Islet precursor cell (in vitro differentiated cells): ENCODE measurements around the gene FAM200A.
A peak's percentile ranks its signal among the peaks of the same experiment; 100 is the strongest.
"Not testable (repeated sequence)": the region's sequence is repeated elsewhere in the genome, so short reads cannot be mapped to it uniquely, and the experiment has no call there.

Experiments
- DNase-seq: peaks from one replicate; pipeline ENCODE4 v3.0.0-alpha.2; 2018

The FAM200A gene

DNA sequence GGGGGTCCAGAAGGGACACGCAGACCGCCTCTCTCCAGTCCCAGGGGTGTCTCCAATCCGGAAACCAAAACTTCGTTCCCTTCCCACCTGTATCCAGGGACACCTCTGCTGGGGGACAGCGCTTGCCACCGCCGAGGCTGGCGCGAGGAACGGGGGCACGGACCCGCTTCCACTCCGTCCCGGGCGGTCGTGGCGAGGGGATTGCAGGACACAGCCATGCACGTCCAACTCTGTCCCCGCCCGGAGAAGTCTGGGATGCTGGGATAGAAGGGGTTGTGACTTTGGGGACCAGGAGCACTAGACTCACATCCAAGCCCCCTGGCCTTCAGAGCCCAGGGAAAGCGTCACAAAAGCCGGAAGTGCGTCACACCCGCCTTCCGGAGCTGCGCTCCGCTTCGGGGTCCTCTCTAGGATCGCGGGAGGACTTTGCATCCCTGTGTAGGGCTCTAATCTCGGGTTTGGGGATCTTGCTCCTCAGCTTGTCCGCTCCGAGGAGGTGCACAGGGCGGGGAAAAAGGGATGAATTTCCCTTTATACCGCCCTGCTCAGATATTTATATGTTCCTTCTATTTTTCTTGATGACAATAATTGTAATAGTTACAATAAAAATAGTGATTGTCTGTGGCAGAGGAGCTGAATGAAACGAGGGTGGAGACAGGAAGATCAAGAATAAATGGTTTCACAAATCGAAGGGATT, at the start of gene FAM200A:
FAM200A (minus strand) TSS at position 348 of the 697 bp plus-strand sequence. CDS start 3,707 bp downstream, outside the sequence.
- DNase-seq, result peak; percentile 89

GRCh38 chr7:99599836-99600235, 47.9 kb upstream of the FAM200A start:
- DNase-seq, result no peak

- DNase-seq, result no peak
Measured at GRCh38 chr7:99597762-99598501, 46.0 kb upstream of the FAM200A start, which contains the start of gene TMEM225B. Gene TMEM225B (plus strand): TSS chr7:99598267. CDS start chr7:99604389, 6,122 bp downstream.

DNA sequence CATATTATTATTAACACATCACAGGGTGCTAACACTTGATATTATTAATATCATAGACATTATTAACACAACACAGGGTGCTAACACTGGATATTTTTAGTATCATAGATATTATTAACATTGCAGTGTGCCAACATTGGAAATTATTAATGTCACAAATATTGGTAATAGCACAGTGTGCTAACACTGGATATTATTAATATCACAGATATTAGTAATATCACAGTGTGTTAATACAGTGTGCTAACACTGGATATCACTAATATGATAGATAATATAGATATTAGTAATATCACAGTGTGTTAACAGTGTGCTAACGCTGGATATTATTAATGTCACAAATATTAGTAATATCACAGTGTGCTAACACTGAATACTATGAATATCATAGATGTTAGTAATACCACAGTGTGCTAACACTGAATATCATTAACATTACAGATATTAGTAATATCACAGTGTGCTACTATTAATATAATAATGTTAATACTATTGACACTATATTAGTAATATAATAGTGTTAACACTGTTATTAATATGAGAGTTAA, 44.6 kb upstream of the FAM200A start:
- no peak for DNase-seq

GRCh38 chr7:99594948-99595745, 43.2 kb upstream of the FAM200A start:
- DNase-seq, result no peak

DNA sequence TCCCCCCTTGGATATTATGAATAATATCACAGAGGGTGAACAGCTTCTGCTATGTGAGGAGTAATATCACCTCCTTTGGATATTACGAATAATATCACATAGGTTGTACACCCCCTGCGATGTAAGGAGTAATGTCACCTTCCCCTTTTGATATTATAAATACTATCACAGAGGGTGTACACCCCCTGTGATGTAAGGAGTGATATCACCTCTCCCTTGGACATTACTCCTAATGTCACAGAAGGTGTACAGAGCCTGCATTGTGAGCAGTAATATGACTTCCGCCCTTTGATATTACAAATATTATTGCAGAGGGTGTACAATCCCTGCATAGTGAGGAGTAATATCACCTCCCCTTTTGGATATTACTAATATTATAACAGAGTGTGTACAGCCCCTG, 37.0 kb upstream of the FAM200A start:
- DNase-seq, result no peak

DNA sequence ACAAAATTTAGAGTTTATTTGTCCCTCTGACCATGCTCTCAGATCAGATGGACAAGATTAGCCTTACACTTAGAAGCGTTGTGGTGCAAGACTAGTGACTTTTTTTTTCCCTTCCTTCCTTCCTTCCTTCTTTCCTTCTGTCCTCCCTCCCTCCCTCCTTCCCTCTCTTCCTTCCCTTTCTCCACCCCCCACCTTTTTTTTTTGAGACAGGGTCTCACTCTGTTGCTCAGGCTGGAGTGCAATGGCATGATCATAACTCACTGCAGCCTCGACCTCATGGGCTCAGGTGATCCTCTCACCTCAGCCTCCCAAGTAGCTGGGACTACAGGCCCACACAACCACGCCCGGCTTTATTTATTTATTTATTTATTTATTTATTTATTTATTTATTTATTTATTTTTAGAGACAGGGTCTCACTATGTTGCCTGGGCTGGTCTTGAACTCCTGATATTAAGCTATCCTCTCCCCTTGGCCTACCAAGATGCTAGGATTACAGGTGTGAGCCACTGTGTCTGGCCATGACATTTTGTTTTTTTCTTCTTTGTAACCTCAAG, 28.9 kb upstream of the FAM200A start:
- DNase-seq, result not testable (repeated sequence)

DNA sequence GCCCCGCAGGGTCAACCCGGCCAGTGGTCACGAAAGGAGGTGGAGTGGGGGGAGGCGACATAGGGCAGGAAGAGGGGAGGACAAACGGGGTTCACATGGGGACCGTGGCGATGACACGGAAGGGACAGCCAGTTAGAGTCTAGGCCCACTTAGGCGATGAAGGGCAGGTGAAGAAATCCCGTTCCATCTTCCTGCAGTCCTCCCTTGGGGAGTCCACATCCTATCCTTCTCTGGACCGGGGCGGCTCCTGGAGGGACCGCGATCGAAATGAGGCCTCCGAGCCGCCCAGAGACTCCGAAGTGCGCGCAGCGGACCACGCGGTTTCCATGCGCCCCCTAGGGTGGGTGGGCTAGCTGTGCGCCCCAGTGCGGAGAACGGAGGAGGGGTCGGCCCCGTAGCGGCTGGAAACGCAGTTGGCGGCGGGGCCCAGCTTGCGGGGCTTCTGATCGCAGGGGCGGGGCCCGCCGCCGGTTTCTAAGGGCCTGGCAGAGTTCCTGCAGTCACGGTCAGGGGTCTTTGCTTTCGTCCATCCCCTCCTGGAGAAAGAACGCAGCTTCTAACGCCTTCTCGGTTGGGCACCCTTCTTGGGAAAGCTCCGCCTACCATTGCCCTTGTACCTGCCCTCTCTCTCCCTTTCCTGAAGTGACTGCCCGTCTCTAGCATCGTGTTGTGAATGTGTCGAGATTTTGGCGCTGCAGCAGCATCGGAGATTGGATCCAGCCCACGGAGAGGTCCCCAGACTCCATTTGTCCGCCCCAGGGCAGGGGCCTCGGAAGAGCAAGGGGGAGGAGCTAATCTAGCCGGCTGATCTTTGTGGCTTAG, 28.3 kb upstream of the FAM200A start:
- peak; percentile 82 for DNase-seq

DNA sequence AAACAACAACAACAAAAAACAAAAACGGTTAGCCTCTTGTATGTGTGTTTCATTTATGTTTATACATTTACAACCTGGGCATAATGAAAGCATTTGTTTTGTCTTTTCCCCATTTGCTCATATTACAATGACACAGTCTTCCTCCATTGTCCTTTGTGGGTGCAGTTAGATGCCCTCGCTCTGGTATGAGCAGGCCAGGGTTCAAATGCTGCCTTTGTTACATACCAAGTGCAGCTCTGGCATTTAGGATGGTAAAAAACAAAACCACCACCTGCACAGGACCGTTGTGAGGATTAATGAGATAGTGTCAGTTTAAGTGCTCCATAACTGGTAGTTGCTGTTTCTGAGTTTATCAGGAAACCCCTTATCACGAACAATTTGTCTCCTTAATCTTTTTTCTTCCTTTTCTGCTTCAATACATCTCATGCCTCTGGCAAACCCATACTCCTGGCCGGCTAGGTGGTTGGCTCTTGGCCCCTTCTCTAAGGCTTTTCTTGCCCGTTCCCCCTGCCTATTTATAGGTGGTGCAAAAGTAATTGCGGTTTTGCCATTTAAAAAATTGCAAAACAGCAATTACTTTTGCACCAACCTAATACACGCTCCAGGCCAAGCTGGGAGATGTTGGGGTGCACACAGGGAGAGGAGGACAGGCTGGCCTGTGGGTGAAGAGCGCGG, 27.5 kb upstream of the FAM200A start:
- DNase-seq, result no peak

- DNase-seq, result no peak
Measured at GRCh38 chr7:99576251-99576650, 24.3 kb upstream of the FAM200A start.

GRCh38 chr7:99573257-99573656, 21.3 kb upstream of the FAM200A start:
- no peak for DNase-seq

GRCh38 chr7:99571768-99572167, 19.9 kb upstream of the FAM200A start:
- no peak for DNase-seq

DNA sequence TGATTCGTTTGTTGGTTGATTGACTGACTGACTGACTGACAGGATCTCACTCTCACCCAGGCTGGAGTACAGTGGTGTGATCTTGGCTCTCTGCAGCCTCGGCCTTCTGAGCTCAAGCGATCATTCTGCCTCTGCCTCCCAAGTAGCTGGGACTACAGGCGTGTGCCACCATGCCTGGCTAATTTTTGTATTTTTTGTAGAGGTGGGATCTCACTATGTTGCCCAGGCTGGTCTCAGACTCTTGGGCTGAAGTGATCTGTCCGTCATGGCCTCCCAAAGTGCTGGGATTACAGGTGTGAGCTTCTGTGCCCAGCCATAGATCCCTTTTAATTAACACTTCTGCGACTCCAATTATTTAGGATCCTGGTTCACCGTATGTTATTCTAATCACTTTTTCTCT, 16.9 kb upstream of the FAM200A start:
- not testable (repeated sequence) for DNase-seq

DNA sequence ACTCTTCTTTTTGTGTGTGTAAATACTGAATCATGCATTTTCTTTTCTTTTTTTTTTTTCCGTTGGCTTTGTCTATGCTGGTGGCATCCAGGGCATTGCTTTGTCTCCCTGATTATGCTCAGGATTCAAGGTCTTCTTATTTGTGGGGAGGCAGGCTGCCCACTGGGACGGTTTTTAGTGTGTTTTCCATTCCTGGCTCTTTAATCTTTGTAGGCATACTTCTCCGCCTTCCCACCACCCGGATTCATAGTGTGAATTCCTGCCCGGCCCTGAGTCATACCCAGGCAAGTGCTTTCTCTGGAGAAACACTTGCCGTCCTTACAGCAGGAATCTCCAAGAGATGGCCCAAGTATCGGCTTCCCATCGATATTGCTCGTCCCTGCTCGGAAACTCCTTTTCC, 11.7 kb upstream of the FAM200A start:
- DNase-seq, result peak; percentile 63

DNA sequence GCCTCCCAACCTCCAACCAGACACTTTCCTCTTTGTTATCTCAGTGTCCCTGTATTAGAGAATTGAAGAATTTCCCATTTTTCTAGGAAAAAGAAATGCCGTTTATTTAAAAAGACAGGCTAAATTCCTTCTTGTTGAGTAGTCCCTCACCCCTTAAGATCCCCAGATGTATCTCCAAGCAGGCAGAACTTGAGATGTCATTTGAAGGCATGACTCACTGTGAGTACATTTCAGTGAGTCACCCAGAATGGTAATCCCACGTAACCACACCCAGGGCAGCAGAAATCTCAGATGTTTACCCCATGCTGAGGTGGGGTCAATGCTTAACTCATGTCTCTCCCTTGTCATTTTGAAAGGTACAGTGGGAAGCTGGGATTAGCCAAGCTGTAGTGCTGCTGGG, 10.9 kb upstream of the FAM200A start:
- peak; percentile 92 for DNase-seq

DNA sequence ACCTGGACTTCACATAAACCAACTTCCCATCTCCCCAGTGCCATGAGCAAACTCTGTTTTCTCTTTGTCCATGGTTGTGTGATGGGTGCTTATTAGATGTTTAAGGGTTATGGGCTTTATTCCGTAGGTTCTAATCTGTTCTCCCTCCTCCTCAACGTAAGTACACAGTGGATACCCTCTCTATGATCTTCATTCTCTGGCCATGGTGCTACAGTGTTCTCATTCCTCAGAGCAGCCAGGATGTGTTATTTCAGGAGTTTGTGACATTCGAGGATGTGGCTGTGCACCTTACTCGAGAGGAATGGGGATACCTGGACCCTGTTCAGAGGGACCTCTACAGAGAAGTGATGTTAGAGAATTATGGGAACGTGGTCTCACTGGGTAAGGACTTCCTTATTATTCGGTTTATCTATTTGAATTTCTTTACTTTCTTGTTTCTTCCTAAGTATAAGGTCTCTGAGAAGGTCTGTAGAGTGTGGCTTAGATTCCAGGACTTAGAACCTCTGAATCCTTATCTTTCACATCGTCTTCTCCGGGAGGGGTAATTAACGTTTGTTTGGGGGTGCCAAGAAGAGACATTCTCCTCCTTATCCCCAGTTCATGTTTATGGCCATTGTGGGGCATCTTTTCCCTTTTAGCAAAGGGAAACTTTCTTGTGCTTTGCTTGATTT, 10.3 kb upstream of the FAM200A start:
- DNase-seq, result no peak

GRCh38 chr7:99561737-99562051, 9.8 kb upstream of the FAM200A start:
- no peak for DNase-seq

DNA sequence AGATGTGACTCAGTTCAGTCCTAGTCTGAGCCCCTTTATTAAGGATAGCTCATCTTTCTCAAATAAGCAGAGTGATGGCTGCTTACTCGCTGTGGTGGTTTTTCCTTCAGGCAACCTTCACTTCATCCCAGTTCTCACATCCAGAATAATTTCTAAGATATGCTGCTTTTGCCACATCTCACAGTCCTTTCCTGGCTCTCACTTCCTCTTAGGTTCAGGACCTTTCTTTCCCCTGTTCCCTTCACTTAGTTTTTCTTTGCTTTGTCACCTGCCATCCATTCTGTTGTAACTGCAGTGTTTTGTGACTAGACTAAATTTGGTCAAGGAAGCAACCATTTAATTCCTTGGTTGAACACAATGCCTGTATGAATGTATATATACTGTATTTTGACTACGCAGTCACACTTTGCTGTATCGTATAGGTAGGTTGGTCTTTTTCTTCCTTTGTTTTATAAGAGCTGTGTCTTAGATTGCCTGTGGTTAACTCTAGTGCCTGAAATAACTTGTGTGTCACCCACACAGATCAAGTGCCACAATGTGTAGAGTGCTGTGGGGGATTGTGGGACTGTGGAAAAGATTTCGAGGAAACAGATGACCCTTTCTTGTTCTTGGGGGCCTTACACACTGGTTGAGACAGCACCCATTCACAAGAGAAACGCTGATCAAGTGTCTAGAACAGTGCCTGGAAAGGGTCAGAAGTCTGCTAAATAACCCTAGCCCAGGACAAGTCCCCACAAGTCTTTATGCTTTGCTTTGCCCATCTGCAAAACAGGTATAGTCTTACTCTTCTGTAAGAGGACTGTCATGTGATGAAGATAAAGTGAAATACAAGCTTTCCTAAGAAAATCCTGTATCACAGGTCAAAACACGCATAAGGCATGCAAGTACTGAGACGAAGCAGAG, 9.2 kb upstream of the FAM200A start:
- DNase-seq, result no peak

DNA sequence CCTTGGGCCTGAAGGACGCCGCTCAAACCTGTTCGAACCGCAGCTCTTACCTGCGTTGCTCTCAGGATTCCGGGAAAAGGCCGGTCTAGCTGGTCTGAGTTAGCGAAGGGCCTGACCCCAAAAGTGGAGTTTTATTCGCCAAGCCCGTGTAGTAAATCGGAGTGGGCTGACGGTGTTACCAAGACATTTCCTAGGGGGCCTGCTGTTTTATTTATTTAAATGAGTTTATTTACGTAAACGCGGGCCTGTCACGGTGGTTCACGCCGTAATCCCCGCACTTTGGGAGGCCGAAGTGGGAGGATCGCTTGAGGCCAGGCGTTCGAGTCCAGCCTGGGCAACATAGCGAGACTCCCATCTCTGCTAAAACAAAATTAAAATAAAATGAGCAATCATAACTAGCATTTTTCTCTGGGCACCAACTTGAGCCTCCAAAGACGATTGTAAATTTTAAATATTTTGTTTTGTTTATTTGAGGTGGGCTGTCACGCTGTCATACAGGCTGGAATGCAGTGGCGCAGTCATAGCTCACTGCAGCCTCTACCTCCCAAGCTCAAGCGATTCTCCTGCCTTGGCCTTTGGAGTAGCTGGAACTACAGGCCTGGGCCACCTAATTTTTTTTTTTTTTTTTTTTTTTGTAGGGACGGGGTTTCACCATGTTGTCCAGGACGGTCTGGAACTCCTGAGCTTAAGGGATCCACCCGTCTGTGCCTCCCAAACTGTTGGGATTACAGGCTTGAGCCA, 7.4 kb upstream of the FAM200A start:
- no peak for DNase-seq
